K562 (cell line): ENCODE measurements around the gene DGKB. TPM values are rescaled to one million over a fixed set of nuclear protein-coding genes. Genes with fewer than 3 reads are reported as not detected.

Experiments used
- ATAC-seq: fragments of 200-7000 bp; cut with Tn5 transposase; 3 replicates; pipeline ENCODE4 v1.9.1; 2020; ENCODE audit warnings: moderate library complexity
- BruUV-seq: library from RNA; stranded (reverse); fragments of 400-500 nt; replicated peaks from 2 replicates; lab custom pipeline; 2021; lab: Mats Ljungman, UMichigan
- CTCF ChIA-PET: fragments of 300-600 bp; formaldehyde crosslinking; extraction: SDS; loops from one replicate; lab custom pipeline; 2021; ENCODE audit warnings: low intra/inter-chr PET ratio; lab: Yijun Ruan, JAX
- POLR2A ChIA-PET: fragments of 300-600, 350-650 bp; sonication (Branson Sonifier 250); formaldehyde crosslinking; extraction: SDS; loops from one replicate; lab custom pipeline; 2021; ENCODE audit warnings: antibody characterized with exemption, inconsistent platforms; lab: Yijun Ruan, JAX
- DNase-seq, 4 experiments: peaks; one replicate each; pipeline versions ENCODE4 v3.0.0 to v3.0.0-alpha.2; 2011 to 2018; ENCODE audit warnings: low spot score in 3 of 4, mixed read lengths in 3 of 4; ENCODE audit errors: extremely low read depth in 1 of 4
- FAIRE-seq: peaks from 2 replicates; lab custom pipeline; 2011; peaks lifted over from hg19 to GRCh38; lab: Jason Lieb, UNC
- H2AFZ ChIP-seq: 2 replicates; pipeline ENCODE4 v1.6.0; 2011; ENCODE audit warnings: low read depth, low read length, control low read depth, inconsistent platforms
- H3K27ac ChIP-seq: fragments of 200-600 bp; 3 replicates; pipeline ENCODE4 v1.8.0; 2011; ENCODE audit warnings: low read depth, mild to moderate bottlenecking, control low read depth, inconsistent platforms, low read length, moderate library complexity, mixed read lengths; ENCODE audit errors: extremely low read depth
- H3K27me3 ChIP-seq, 2 experiments: fragments of 300-600 bp in 1 of 2; 2 replicates in 1 of 2; 3 replicates in 1 of 2; pipeline versions ENCODE4 v1.6.0 to v1.8.0; 2011; ENCODE audit warnings: inconsistent platforms in 2 of 2, low read length in 2 of 2, mild to moderate bottlenecking in 1 of 2, mixed read lengths in 1 of 2, moderate library complexity in 1 of 2; ENCODE audit not compliant: control insufficient read depth in 2 of 2, insufficient read depth in 2 of 2
- H3K36me3 ChIP-seq: fragments of 300-600 bp; 3 replicates; pipeline ENCODE4 v1.8.0; 2011; ENCODE audit warnings: mild to moderate bottlenecking, low read length, inconsistent platforms; ENCODE audit not compliant: control insufficient read depth, insufficient read depth
- H3K4me1 ChIP-seq, 2 experiments: fragments of 200-600 bp in 1 of 2; replicated peaks in 1 of 2; 2 replicates in 1 of 2; 3 replicates in 1 of 2; pipeline versions ENCODE4 v1.5.1 to v1.8.0; 2011; ENCODE audit warnings: inconsistent platforms in 2 of 2, low read length in 2 of 2, mild to moderate bottlenecking in 1 of 2, mixed read lengths in 1 of 2, moderate library complexity in 1 of 2; ENCODE audit not compliant: control insufficient read depth in 2 of 2, insufficient read depth in 2 of 2
- H3K4me2 ChIP-seq: 2 replicates; pipeline ENCODE4 v1.6.1; 2011; ENCODE audit warnings: low read length, control low read depth, inconsistent platforms, mixed read lengths; ENCODE audit not compliant: insufficient read depth
- H3K4me3 ChIP-seq: fragments of 200-600 bp; sonication (generic), shearing (Covaris generic); 2 replicates; pipeline ENCODE4 v1.5.1; 2016; ENCODE audit warnings: control low read depth, inconsistent platforms
- H3K79me2 ChIP-seq: fragments of 200-600 bp; 3 replicates; pipeline ENCODE4 v1.8.0; 2011; ENCODE audit warnings: low read length, inconsistent platforms; ENCODE audit not compliant: control insufficient read depth, insufficient read depth
- H3K9ac ChIP-seq, 2 experiments: 2 replicates each; pipeline versions ENCODE4 v1.6.0 to v1.6.1; 2011; ENCODE audit warnings: low read depth in 2 of 2, low read length in 2 of 2, control low read depth in 1 of 2, inconsistent platforms in 1 of 2, mild to moderate bottlenecking in 1 of 2, mixed read lengths in 1 of 2; ENCODE audit not compliant: insufficient read depth in 1 of 2
- H3K9me1 ChIP-seq: one replicate; pipeline ENCODE4 v1.6.0; 2011; ENCODE audit warnings: inconsistent platforms, mild to moderate bottlenecking, low read length, moderate library complexity; ENCODE audit not compliant: control insufficient read depth, insufficient read depth
- H3K9me3 ChIP-seq: replicated peaks from 2 replicates; pipeline ENCODE4 v1.5.1; 2011; ENCODE audit warnings: low read depth, low read length, inconsistent platforms; ENCODE audit not compliant: control insufficient read depth, insufficient read depth
- H4K20me1 ChIP-seq: replicated peaks from 2 replicates; pipeline ENCODE4 v1.6.1; 2011; ENCODE audit warnings: low read length, inconsistent platforms, mixed read lengths; ENCODE audit not compliant: control insufficient read depth, insufficient read depth
- ARNT ChIP-seq, 2 experiments: fragments of 450-650 bp; IDR thresholded peaks; 2 replicates each; pipeline ENCODE4 v1.6.1; 2016; ENCODE audit warnings: mild to moderate bottlenecking in 1 of 2
- GTF2A2 ChIP-seq: IDR thresholded peaks from 2 replicates; pipeline ENCODE4 v1.6.1; 2016; ENCODE audit warnings: mild to moderate bottlenecking, missing genetic modification characterization, missing compliant biosample characterization
- HMG20B ChIP-seq: fragments of 250-450 bp; sonication (Bioruptor Pico); IDR thresholded peaks from 2 replicates; pipeline ENCODE4 v1.5.0; 2021; ENCODE audit warnings: mild to moderate bottlenecking
- KDM1A ChIP-seq, 2 experiments: fragments of 450-650 bp; IDR thresholded peaks; 2 replicates each; pipeline ENCODE4 v1.6.1; 2016; ENCODE audit warnings: mild to moderate bottlenecking in 2 of 2
- RAD21 ChIP-seq, 2 experiments: fragments of 250-450 bp in 1 of 2; fragments of 450-650 bp in 1 of 2; sonication (Bioruptor Pico) in 1 of 2; formaldehyde crosslinking in 1 of 2; IDR thresholded peaks in 1 of 2; conservative IDR thresholded peaks in 1 of 2; 2 replicates each; pipeline versions ENCODE4 v1.4.0 to v1.8.0; 2020 to 2022; ENCODE audit warnings: mild to moderate bottlenecking in 2 of 2, moderate library complexity in 1 of 2
- SIRT6 ChIP-seq: IDR thresholded peaks from one replicate; pipeline ENCODE4 v1.6.1; 2012; ENCODE audit warnings: low read depth, mild to moderate bottlenecking, control low read depth, inconsistent platforms, low read length, moderate library complexity
- TEAD1 ChIP-seq, 2 experiments: fragments of 450-650 bp in 1 of 2; sonication (generic) in 1 of 2; formaldehyde crosslinking; IDR thresholded peaks; 2 replicates each; pipeline versions ENCODE4 v1.4.0 to v1.8.0; 2020 to 2022; ENCODE audit warnings: mild to moderate bottlenecking in 2 of 2, missing genetic modification reagents in 1 of 2
- ZNF184 ChIP-seq: sonication (generic); formaldehyde crosslinking; IDR thresholded peaks from 2 replicates; pipeline ENCODE4 v1.5.0; 2020; ENCODE audit warnings: missing genetic modification reagents
- WGBS: fragments of 100-300 bp; shearing (Covaris generic); methylation state at CpG from one replicate; pipeline ENCODE4 v1.1.6; 2016; ENCODE audit warnings: low coverage, mixed read lengths; ENCODE audit not compliant: insufficient coverage; ENCODE audit errors: missing lambda C conversion rate; 5-methylcytosine and 5-hydroxymethylcytosine counted together
- in situ Hi-C: fragments of 300-500 bp; cut with MboI; formaldehyde crosslinking; loops from 4 replicates; pipeline ENCODE4 v1.15.0; 2018; ENCODE audit warnings: inconsistent platforms, mixed read lengths
- intact Hi-C: fragments of 100-400 bp; cut with micrococcal nuclease; formaldehyde crosslinking; loops from 2 replicates; pipeline ENCODE4 v1.14.2; 2022
- polyA plus RNA-seq, 8 experiments: library from polyadenylated mRNA; depleted of rRNA in 4 of 8; stranded (reverse) in 5 of 8; unstranded in 3 of 8; fragments of >200 nt; fragmentation: Nextera tagmentation in 2 of 8; fragmentation: Illumina TruSeq in 1 of 8; extraction: Ambion mirVana in 2 of 8; extraction: Trizol in 1 of 8; gene quantifications; 2 replicates each; pipeline versions ENCODE4 v1.2.1 to v1.2.3, GENCODE V29; 2011 to 2014; ENCODE audit warnings: inconsistent platforms in 1 of 8, missing spikeins in 1 of 8
- total RNA-seq, 7 experiments: library from RNA; depleted of rRNA in 6 of 7; stranded (reverse); fragments of >200 nt in 6 of 7; fragmentation: Illumina TruSeq in 2 of 7; extraction: Trizol in 2 of 7; gene quantifications; 2 replicates each; pipeline versions ENCODE4 v1.2.1 to v1.2.3, GENCODE V29; 2011 to 2021; ENCODE audit warnings: low replicate concordance in 1 of 7

The DGKB gene
- total and polyA plus RNA-seq, 9 of the 15 experiments (the other 6 are each of a cell fraction or from before 2014, with no cell fraction given), result 0.01 TPM; not detected in 8

- in situ Hi-C loops (no loop called here), intact Hi-C loops (no loop called here)
- H3K9me3 ChIP-seq, result no peaks in the 10 kb centered on the region
- ChIA-PET POLR2A (no interaction called here), CTCF (no interaction called here)
- FAIRE-seq (no peak), ATAC-seq (no peak), DNase-seq (no peak)
- no peak overlapping the region for H3K27ac ChIP-seq
- no peak overlapping the region for H3K9ac ChIP-seq
- H3K36me3 ChIP-seq, result no peaks in the 10 kb centered on the region
- BruUV-seq, result no TSS peak
- H3K4me3 ChIP-seq, result no peak overlapping the region
- no peaks in the 10 kb centered on the region for H3K4me1 ChIP-seq
- no peak overlapping the region for H3K4me2 ChIP-seq
- no peaks in the 10 kb centered on the region for H4K20me1 ChIP-seq
- WGBS, result 1% methylated on average over 4 of the region's 4 CpGs
- no peak overlapping the region for H2AFZ ChIP-seq
- H3K27me3 ChIP-seq, result no peaks in the 10 kb centered on the region
- no peaks in the 10 kb centered on the region for H3K79me2 ChIP-seq
- H3K9me1 ChIP-seq, result no peaks in the 10 kb centered on the region
- TF ChIP-seq ZNF184 (CRISPR knock-in tag) (no peak), HMG20B (CRISPR knock-in tag) (no peak), TEAD1 (CRISPR knock-in tag; IDR thresholded peaks at IDR 0.05) (no peak), RAD21 (CRISPR knock-in tag; conservative IDR thresholded peaks at IDR 0.05 in 1 of 2, IDR thresholded peaks at IDR 0.05 in 1 of 2) (no peak), ARNT (IDR thresholded peaks at IDR 0.05) (no peak), GTF2A2 (tag) (no peak), SIRT6 (no peak), KDM1A (IDR thresholded peaks at IDR 0.05) (no peak)
- TF ChIP-seq, all 486 proteins: peak for 0
Observed at GRCh38 chr7:14761510-14762296, 140.8 kb downstream of the DGKB start.
